22Rv1 (cell line): Measurements from ENCODE around the gene SC5D.

ENCODE experiments used
- ZFX ChIP-seq: fragments of 450-650 bp; IDR thresholded peaks from 2 replicates; pipeline ENCODE4 v1.6.1; 2017; ENCODE audit warnings: antibody characterized with exemption, borderline replicate concordance
- TF ChIP-seq, protein P1 (sequence below): fragments of 450-650 bp; IDR thresholded peaks from 2 replicates; pipeline ENCODE4 v1.5.1; 2017; ENCODE audit warnings: mild to moderate bottlenecking

DNA sequence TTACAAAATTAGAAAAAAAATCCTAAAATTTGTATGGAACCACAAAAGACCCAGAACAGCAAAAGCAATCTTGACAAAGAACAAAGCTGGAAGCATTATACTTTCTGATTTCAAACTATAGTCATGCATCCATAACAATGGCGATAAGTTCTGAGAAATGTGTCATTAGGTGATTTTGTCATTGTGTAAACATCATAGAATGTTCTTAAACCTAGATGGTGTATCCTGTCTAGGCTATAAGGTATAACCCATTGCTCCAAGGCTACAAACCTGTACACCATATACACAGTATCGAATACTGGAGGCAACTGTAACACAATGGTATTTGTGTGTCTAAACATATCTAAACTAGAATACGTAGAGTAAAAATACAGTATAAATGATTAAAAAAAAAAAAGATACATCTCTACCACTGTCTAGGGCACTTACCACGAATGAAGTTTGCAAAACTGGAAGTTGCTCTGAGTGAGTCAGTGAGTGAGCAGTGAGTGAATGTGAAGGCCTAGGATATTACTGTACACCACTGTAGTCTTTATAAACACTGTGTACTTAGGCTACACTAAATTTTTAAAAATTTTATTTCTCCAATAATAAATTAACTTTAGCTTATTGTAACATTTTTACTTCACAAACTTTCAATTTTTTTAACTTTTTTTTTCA lies 18.1 kb upstream of the SC5D start:
- TF ChIP-seq, protein P1, sequence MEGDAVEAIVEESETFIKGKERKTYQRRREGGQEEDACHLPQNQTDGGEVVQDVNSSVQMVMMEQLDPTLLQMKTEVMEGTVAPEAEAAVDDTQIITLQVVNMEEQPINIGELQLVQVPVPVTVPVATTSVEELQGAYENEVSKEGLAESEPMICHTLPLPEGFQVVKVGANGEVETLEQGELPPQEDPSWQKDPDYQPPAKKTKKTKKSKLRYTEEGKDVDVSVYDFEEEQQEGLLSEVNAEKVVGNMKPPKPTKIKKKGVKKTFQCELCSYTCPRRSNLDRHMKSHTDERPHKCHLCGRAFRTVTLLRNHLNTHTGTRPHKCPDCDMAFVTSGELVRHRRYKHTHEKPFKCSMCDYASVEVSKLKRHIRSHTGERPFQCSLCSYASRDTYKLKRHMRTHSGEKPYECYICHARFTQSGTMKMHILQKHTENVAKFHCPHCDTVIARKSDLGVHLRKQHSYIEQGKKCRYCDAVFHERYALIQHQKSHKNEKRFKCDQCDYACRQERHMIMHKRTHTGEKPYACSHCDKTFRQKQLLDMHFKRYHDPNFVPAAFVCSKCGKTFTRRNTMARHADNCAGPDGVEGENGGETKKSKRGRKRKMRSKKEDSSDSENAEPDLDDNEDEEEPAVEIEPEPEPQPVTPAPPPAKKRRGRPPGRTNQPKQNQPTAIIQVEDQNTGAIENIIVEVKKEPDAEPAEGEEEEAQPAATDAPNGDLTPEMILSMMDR: no peak
- no peak for TF ChIP-seq ZFX
